CD1c-positive myeloid dendritic cell (primary cell): ENCODE measurements around the gene DUSP7.

Source experiments
- DNase-seq: peaks from one replicate; pipeline ENCODE4 v3.0.0-alpha.2; 2016; ENCODE audit errors: extremely low spot score

The DUSP7 gene, protein sequence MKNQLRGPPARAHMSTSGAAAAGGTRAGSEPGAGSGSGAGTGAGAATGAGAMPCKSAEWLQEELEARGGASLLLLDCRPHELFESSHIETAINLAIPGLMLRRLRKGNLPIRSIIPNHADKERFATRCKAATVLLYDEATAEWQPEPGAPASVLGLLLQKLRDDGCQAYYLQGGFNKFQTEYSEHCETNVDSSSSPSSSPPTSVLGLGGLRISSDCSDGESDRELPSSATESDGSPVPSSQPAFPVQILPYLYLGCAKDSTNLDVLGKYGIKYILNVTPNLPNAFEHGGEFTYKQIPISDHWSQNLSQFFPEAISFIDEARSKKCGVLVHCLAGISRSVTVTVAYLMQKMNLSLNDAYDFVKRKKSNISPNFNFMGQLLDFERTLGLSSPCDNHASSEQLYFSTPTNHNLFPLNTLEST

DNA sequence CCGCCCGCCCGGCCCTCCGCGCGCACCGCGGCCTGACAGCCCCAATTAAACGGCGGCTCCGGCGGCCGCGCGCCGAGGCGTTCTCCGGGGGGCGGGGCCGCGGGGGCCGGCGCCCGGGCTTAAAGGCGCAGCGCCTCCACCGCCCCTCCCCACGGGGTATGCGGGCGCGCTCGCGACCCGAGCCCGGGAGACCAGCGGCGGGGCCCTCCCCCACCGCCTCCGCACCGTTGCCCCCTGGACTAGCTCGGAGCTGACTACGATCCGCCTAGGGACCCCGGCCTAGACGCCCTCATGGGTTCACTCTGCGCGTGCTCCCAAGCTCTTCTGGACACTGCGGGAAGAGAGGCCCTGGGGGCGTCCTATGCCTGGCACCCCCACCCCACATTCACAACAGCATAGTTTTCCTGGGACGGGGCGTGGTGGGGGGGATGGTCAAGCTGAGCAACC, at the start of gene DUSP7:
Gene DUSP7 (minus strand): TSS at position 51 of the 447 bp plus-strand sequence. CDS start 205 bp downstream, outside the sequence.
- DNase-seq, result peak; percentile 81

DNA sequence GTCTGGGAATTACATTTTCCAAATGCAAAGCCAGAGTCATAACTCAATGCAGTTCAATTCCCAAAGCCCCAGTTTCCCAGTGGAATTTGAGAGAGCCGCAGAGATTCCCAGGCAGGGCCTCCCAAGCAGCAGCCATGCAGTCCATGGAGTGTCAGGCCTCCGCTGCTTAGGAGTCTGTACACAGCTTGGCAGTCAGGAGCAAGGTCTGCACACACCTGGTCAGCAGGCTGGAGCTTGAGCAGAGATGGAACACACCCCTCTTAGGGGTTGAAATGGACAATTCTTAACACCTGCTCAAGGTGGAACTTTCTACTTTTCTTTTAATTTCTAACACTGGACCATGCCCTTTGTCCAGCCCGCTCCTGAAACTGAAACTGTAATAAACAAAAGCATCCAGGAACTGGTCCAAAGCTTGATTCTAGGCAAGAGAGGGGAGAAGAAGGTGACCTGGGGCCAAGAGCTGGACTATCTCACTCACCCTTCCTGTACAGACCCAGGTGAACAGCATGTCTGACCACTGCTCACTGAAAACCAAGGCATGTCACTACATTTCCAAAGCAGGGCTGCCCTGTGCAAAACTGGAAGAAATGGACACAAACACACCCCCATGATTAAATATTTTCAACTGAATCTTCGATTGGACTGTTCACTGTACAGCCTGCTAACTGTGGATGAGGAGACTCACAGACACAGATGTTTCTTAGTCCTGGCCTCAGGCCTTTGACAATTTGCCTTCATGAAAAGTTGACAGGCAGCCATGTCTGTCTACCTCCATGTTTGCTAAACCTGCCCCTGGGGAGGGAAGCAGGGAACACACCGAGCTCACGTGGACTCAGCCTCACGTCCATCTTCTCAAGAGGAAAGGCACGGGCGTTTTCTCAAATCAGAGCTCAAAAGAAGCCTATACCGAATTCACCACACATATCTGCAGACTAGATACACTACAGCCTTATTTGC, 48.6 kb upstream of the DUSP7 start:
- no peak for DNase-seq

DNA sequence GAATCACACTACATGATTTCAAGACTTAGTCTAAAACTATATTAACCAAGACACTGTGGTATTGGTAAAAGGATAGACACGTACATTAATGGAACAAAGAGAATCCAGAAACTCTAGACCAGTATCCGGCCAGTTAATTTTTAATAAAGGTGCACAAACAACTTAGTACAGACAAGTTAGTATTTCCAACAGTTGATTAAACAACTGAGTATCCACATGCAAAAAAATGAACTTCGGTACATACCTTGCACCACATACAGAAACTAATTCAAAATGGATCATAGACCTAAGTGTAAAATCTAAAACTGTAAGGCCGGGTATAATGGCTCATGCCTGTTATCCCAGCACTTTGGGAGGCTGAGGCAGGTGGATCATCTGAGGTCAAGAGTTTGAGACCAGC, 46.6 kb upstream of the DUSP7 start:
- DNase-seq, result no peak

DNA sequence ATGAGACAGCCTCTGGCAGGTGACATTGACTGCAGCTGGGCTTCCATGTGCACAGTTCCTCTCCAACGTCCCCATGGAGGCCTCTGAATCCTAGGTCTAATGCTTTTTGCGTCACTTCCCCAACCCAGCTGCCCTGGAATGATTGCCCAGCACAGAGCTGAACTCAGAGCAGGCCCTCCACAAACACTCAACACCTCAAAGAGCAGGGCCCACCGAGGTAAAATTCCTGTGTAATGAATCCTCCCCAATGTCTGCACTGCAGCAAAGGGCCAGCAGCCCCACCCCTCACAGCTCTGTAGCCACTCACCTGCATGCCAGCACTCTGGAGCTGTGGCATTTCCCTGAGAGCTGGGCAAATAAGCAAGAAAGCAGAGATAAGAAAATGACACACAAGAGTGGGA, 42.6 kb upstream of the DUSP7 start:
- DNase-seq, result no peak

DNA sequence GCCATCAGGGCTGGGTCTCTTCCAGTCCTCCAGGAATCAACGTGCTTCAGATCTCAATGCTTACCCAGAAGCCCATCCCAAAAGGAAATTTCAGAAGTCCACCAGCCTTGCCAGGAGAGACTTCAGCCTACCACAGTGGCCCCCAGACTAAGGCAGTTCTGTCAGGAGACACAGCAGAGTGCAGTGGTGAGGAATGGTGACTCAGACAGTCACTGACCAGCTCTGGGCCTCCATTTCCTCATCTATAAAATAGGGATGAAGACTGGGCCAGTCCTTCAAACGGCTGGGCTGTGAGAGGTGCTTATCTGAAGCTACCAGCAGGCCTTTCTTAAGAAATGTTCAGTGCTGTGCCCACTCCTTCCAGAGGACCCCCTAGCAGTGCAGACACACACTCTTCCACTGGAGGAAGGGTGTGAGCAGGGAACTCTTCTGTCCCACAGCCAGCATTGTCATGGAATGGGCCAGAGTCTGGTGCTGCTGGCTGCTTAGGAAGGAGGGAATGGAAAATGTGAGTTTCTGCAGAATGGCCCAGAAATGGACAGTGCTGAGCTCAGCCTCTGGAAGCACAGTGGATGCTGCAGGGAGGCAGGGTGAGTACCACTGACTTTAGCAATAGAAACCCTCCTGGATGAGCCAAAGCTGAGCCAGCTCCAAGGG, 41.6 kb upstream of the DUSP7 start:
- no peak for DNase-seq

DNA sequence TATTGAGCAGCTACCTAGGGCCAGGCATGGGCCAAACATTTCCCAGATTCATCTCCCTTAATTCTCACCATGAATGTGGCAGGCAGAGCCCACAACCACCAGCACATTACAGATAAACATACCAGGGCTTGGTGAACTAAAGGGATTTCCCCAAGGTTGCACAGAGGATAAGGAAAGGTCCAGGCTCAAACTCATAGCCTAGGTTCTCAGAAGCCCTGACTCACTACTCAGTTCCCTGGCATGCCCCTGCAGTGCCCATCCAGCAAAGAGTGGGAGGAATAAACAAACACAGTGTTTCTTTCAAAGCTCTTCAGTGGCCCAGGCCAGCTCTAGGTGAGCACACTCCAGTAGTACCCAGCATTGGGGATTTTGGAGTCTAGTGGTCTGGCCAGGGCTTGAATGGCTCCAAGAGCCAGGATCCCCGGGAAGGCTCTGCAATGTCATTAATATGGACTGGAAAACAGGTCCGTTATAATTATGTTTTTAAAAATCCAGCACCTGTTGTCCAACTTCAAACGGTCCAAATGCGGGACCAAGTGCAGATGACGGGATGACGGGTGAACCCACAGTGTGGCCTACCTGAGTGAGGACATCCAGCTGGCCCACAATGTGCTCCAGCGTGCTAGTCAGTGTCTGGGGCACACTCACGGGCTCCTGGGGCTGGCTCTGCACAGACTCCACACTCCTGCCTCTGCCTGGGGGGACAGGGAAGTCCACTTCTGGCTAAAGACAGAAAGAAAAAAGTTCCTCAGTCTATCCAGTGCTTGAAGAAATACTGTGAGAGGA, 39.8 kb upstream of the DUSP7 start:
- DNase-seq, result no peak

DNA sequence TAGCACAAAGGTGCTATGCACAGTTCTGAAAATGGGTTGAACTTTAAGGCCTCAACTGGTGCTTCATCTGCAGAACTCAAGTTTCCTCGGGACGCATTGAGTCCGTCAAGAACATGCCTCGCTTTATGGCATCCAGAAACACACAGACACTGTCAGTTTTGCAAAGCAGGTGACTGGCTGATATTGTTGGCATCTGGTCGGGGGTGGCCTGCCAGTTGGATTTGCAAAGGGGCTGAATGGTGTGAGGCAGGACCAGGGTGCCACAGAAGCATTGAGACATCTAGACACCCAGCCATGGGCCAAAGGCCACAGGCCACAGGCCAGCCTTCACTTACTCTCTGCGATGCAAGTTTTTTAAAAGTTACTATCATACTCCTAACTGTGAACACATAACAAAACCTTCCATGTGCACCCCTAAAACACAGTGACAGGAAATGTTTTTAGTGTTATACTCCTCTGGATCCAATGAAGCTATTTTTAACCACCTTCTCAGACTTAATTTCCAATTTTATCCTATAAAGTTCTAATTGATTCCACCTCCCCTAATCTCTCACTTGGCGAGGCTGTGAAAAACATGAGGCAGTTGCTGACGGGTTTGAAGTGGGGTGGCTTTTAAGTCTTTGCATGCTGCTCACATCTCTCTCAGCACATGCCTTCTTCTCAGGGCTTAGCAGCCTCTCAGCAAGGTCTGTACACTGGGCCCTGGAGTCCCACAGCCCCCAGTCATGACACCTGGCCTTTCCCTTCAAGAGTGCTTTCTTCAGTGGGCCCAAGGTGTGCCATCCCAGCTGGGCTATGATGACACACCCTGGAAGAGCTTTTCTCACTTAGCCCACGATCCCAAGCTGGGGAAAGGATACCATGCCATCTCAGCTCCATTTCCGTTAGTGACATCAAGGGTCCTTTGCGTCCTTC, 38.5 kb upstream of the DUSP7 start:
- no peak for DNase-seq

DNA sequence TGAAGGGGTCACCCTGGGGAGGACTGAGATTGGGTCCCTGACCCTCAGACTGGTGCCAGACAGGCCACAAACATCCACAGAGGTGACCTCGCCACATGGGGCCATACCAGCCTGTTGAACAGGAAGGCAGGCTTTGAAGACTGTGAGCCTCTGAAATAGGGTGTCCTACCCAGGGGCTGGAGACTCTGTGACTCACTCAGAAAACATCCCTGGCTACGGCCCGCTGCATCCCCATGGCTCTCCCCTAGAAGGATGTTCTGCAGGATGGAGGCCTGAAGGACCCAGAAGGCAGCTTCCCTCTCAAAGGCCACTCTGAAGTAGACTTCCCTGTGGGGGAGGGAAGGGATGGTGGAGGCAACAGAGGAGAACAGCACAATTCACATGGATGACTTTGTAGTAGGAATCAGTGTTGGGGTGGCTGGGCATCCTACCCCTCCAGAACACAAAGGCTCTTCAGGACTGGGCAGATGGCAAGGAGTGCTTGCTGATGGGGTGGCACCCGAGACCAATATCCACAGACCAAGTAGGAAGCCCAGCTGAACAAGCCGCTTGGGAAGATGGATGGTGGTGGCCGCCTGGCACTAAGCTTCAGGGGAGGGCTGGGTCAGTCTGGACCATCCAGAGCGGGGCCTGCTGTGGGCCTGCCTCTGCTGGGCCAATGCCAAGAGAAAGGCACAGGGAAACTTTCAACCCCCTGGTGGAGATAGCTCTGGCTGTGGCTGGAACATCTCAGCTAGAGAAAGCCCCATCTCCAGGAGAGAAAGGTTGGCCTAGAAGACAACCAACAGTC, 37.6 kb upstream of the DUSP7 start:
- no peak for DNase-seq

DNA sequence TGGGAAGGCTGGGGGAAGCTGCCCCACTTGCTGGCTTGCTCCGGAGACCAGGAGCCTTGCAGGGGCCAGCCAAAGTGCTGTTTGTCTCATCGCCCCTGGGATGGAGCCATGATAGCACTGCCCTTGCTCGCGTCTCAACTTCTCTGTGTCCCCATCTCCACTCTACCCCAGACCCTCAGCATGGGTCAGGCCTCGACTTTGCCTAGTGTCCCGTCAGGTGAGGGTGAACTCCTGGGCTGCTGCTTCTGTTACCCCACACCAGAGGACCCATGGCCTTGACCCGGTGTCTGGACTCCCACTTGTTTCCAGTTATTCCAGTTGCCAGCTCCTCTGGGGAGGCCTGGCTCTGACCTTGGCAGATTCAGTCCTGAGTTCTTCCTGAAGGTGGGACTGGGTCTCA, 36.5 kb upstream of the DUSP7 start:
- DNase-seq, result no peak

DNA sequence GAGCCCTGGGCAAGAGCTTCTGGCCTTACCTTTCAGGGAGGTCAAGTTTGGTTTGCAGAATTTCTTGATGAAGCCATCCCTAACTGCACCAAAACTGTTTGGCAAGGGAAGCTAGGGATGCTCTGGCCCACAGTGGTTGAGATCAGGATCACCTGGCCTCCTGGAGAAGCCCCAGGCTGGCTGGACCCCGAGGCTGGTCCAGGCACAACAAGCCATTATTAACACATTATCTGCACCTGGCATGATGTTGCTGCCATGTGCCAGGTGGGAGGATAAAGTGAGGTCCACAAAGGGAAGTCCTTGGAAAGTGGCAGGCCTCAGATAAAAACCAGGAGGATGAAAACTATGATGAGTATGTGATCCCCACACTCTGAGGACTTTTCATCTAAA, 35.9 kb upstream of the DUSP7 start:
- no peak for DNase-seq

DNA sequence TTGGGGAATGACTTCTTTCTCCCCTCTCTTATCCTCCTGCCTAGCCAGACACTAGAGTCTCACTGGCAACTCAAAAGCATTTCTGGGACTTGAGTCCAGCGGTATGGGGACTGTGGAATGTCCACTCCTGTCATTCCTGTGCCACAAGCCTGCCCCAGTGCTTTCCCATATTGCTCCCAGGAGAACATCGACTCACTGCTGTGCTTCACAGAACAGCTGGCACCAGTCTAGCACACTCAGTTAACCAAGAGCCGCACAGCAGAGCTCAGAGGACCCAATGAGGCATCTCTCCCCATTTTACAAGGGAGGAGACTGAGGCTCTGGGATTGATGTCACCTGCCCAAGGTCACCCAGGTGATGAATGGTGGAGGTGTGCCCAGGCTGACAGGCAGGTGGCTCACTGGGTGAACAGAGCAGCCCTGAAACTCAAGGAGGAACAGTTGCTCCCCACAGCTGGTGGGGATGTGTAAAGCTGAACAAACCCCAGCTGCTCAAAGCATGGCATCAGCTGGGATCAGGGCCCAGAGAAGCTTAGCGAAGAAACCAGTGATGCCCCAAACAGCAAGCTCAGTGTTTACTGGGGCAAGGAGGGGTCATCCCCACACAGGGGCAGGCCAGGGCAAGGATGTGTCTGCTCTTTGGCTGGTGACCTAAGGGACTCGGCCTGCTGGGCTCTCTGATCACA, 35.4 kb upstream of the DUSP7 start:
- no peak for DNase-seq

DNA sequence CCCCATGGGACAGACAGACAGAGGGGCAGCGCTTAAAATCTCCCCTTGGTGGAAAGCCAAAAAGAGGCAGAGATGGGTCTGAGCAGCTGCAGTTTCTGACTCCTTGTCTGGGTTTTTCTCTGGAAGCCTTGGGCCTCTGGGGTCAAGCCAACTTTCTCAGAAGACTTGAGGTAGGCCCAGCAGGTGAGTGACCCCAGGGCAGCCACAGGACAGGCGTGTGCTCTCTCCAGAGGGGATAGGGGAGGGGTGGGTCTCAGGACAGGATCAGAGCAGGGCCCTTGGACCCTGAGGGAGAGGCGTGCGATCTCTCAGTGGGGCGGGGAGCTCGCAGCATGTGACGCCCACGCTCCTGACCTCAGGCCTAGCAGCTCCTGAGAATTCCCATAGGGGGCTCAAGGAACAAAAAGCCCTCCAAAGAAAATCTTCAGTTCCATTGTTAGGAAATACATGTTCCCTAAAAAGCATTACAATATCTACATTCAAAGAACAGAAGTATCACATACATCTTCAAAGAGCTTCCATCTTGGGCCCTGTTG, 34.6 kb upstream of the DUSP7 start:
- no peak for DNase-seq

DNA sequence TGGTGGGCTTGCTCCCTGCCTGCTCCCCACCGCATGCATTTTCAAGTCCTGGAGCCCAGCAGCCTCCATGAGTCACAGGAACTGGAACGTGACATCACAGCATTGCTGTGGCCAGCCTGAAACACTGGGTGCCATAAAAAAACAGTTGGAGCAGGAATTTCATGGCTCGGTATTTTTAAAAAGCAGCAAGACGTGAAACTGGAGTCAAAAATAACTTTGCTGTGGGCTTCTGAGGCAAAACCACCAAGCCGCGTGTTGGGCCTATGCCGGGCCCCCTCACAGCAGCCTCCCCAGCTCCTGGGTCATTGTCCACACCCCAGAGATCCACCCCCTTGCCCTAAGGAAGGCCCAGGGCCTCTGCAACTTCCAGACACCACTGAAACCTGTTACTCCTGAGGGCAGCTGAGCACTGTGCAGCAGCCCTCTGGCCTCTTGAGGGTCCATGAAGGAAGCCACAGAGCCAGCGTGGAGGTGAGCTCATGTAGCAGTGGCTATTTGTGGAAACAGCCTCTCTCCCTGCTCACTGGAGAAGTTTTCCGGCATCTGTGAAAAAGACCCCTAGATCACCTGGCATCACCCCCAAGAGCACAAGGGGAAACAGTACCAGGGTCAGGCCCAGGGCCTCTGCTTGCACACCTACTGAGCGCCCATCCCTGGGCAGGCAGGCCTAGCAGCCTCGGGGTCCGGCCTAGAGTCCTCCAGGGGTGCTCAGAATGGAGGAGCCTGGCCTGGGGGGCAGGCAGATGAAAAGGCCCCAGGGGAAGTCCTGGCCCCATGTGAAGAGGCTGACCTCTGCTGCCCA, 34.0 kb upstream of the DUSP7 start:
- DNase-seq, result peak; percentile 12

DNA sequence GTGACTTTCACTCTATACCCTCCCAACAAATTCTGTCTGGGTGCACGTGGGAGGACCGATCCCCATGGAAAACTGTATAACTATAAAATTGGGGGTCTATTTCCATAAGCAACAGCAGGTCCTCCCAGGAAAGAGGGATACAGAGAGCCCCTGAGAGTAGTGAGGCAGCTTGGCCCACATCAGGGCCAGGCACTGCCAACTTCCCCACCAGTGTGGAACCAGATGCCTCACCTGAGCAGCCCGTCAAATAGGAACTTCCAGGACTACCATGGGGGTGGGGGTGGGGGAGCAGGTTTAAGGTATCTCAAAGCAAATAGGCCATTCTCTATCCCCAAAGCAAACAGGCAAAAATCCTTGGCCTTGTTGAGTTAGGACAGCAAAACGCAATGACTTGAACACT, 33.3 kb upstream of the DUSP7 start:
- no peak for DNase-seq

DNA sequence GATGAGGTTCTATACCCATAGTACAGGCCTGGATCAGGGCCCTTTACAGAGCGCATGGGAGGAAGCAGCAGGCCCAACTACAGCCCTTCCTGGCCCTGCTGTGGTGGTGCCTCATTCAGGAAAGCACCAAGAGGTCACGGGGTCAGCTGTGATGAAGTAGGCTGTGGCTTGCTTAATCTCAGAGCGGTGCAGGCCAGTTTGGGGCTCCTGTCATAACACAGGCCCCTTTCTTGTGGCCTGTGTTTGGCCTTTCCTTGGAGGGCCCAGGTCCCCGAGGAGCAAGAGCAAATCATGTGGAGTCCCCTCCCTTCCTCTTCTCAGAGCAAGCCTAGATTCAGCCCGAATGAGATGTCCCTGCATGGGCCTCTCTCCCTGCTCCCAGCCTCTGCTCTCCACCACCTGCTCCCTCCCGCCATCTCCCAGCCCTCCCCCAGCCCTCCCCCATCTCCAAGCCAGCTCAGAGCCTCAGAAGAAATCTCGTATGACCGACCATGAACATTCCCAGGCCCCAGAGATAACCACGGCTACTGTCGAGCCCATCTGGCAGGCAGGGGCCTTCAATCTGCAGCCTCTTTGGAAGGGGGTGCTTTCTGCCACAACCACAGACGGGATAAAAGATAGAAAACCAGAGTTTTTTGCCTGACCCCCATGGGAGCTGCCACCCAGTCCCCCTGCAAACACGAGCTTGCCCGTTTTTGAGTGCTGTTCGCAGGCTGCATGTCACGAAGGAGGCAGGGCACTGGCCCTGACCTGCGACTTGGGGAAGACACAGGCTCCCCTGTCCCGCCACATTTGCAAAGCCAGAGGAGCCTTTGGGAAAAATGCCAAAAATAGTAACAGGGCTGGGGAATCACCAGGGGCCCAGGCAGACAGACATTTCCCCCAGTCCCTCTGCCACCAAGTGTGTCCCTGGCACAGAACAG, 32.3 kb upstream of the DUSP7 start:
- DNase-seq, result peak; percentile 70

DNA sequence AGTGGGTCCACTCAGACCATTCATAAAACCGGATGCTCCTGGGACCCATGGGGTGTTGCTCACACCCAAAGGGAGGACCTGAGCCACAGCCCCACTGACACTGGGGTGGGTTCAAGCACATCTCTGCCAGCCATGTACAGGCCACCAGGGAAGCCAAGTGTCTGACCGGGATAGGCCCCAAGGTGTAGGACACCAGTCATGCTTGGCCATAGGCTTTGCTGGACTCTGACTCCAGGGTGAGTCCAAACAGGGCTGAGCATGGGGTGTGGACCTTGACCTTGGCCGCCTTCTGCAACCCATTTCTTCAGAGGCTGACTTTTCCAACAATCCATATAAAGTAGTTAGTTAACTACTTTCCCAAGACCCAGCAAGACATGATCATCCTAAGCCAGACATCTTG, 31.4 kb upstream of the DUSP7 start:
- DNase-seq, result no peak
